Peyer's patch (tissue), 4 donors: ENCODE measurements around the gene MDC1.

Experiments used
- CTCF ChIP-seq, 6 experiments: fragments of 450-650 bp in 4 of 6; fragments of 200-600 bp in 2 of 6; sonication (generic) in 1 of 6; IDR thresholded peaks; one replicate each; pipeline ENCODE4 v1.5.1; 2017 to 2019; ENCODE audit warnings: antibody characterized with exemption in 6 of 6, mild to moderate bottlenecking in 3 of 6, moderate library complexity in 1 of 6
- POLR2A ChIP-seq, 2 donors: fragments of 450-650 bp; IDR thresholded peaks; one replicate each; pipeline ENCODE4 v1.5.1; 2017; ENCODE audit warnings: antibody characterized with exemption in 2 of 2, mild to moderate bottlenecking in 2 of 2, moderate library complexity in 2 of 2

GRCh38 chr6:30683980-30684338 is 33.1 kb downstream of the MDC1 start:
- TF ChIP-seq CTCF (IDR thresholded peaks at IDR 0.05) (no peak), POLR2A (IDR thresholded peaks at IDR 0.05) (no peak)
